GM12878 (cell line): ENCODE measurements around the gene CMTM2. TPM values are rescaled to one million over a fixed set of nuclear protein-coding genes. Genes with fewer than 3 reads are reported as not detected.
"Not testable (repeated sequence)": the region's sequence is repeated elsewhere in the genome, so short reads cannot be mapped to it uniquely, and the experiment has no call there.

ENCODE experiments used
- ATAC-seq: fragments of 200-7000 bp; cut with Tn5 transposase; 3 replicates; pipeline ENCODE4 v1.9.1; 2020; ENCODE audit warnings: mild to moderate bottlenecking, moderate library complexity
- BruUV-seq: library from RNA; stranded (reverse); fragments of 400-500 nt; replicated peaks from 2 replicates; lab custom pipeline; 2021; lab: Mats Ljungman, UMichigan
- CTCF ChIA-PET: fragments of 300-600 bp; sonication (Branson Sonifier 250); formaldehyde crosslinking; extraction: SDS; loops from one replicate; lab custom pipeline; 2021; ENCODE audit warnings: inconsistent platforms; lab: Yijun Ruan, JAX
- POLR2A ChIA-PET: fragments of 350-600 bp; formaldehyde crosslinking; extraction: SDS; loops from one replicate; lab custom pipeline; 2021; ENCODE audit warnings: inconsistent platforms; lab: Charles Lee
- RAD21 ChIA-PET: fragments of 300-600 bp; sonication (Branson Sonifier 250); formaldehyde crosslinking; loops from one replicate; lab custom pipeline; 2023; ENCODE audit warnings: antibody characterized with exemption; ENCODE audit not compliant: unreplicated experiment; lab: Charles Lee
- SMC1A ChIA-PET: fragments of 300-600 bp; sonication (Branson Sonifier 250); formaldehyde crosslinking; loops from one replicate; lab custom pipeline; 2023; ENCODE audit not compliant: unreplicated experiment, uncharacterized antibody; lab: Charles Lee
- DNase-seq: peaks from one replicate; pipeline ENCODE4 v3.0.0-alpha.2; 2011; ENCODE audit warnings: low read depth, low spot score
- FAIRE-seq: peaks from 3 replicates; lab custom pipeline; 2011; peaks lifted over from hg19 to GRCh38; lab: Jason Lieb, UNC
- H2AFZ ChIP-seq: 2 replicates; pipeline ENCODE4 v1.6.0; 2011; ENCODE audit warnings: low read depth, low read length, control low read depth; ENCODE audit not compliant: control insufficient read depth
- H3K27ac ChIP-seq: 2 replicates; pipeline ENCODE4 v1.5.1; 2011; ENCODE audit warnings: control low read depth; ENCODE audit not compliant: control insufficient read depth, insufficient read depth
- H3K27me3 ChIP-seq, 2 experiments: replicated peaks in 1 of 2; 2 replicates each; pipeline versions ENCODE4 v1.6.0 to v1.6.1; 2011; ENCODE audit warnings: low read length in 1 of 2; ENCODE audit not compliant: control insufficient read depth in 2 of 2, insufficient read depth in 2 of 2
- H3K36me3 ChIP-seq, 2 experiments: 2 replicates each; pipeline ENCODE4 v1.5.1; 2011; ENCODE audit warnings: low read length in 1 of 2; ENCODE audit not compliant: control insufficient read depth in 2 of 2, insufficient read depth in 2 of 2
- H3K4me1 ChIP-seq: 2 replicates; pipeline ENCODE4 v1.6.1; 2011; ENCODE audit warnings: mild to moderate bottlenecking, low read length, moderate library complexity, mixed read lengths; ENCODE audit not compliant: control insufficient read depth, insufficient read depth
- H3K4me2 ChIP-seq: 2 replicates; pipeline ENCODE4 v1.6.0; 2011; ENCODE audit warnings: control low read depth; ENCODE audit not compliant: control insufficient read depth, insufficient read depth
- H3K4me3 ChIP-seq: fragments of 200-600 bp; sonication (generic); 2 replicates; pipeline ENCODE4 v1.5.1; 2016
- H3K79me2 ChIP-seq: 2 replicates; pipeline ENCODE4 v1.6.0; 2011; ENCODE audit warnings: low read length; ENCODE audit not compliant: control insufficient read depth, insufficient read depth
- H3K9ac ChIP-seq: 2 replicates; pipeline ENCODE4 v1.8.0; 2011; ENCODE audit warnings: low read length, control low read depth, mixed read lengths; ENCODE audit not compliant: control insufficient read depth, insufficient read depth
- H3K9me3 ChIP-seq: replicated peaks from 3 replicates; pipeline ENCODE4 v1.5.1; 2011; ENCODE audit warnings: mild to moderate bottlenecking, low read length; ENCODE audit not compliant: control insufficient read depth, insufficient read depth
- H4K20me1 ChIP-seq: 2 replicates; pipeline ENCODE4 v1.6.0; 2011; ENCODE audit not compliant: control insufficient read depth, insufficient read depth
- CHD4 ChIP-seq: fragments of 200-600 bp; sonication (generic); IDR thresholded peaks from 2 replicates; pipeline ENCODE4 v1.6.1; 2016; ENCODE audit warnings: mild to moderate bottlenecking
- DPF2 ChIP-seq: fragments of 450-650 bp; IDR thresholded peaks from 2 replicates; pipeline ENCODE4 v1.6.1; 2017; ENCODE audit warnings: mild to moderate bottlenecking
- EP300 ChIP-seq, 2 experiments: fragments of 150-350 bp in 1 of 2; IDR thresholded peaks; 2 replicates each; pipeline ENCODE4 v1.6.1; 2011 to 2012; ENCODE audit warnings: low read depth in 2 of 2, low read length in 2 of 2, borderline replicate concordance in 1 of 2, improper control_type of control experiment in 1 of 2, inconsistent platforms in 1 of 2; ENCODE audit not compliant: control insufficient read depth in 1 of 2
- HDGF ChIP-seq: fragments of 450-650 bp; IDR thresholded peaks from 2 replicates; pipeline ENCODE4 v1.6.1; 2016; ENCODE audit warnings: antibody characterized with exemption
- JUND ChIP-seq: IDR thresholded peaks from 2 replicates; pipeline ENCODE4 v1.6.1; 2012; ENCODE audit warnings: low read depth, mild to moderate bottlenecking, low read length, improper control_type of control experiment, moderate library complexity
- POLR2AphosphoS2 ChIP-seq: IDR thresholded peaks from 2 replicates; pipeline ENCODE4 v1.6.1; 2011; ENCODE audit warnings: low read depth, mild to moderate bottlenecking, low read length, improper control_type of control experiment, moderate library complexity
- RCOR1 ChIP-seq: conservative IDR thresholded peaks from 2 replicates; pipeline ENCODE4 v1.6.1; 2012; ENCODE audit warnings: low read depth, low read length, improper control_type of control experiment
- SMC3 ChIP-seq: IDR thresholded peaks from 2 replicates; pipeline ENCODE4 v1.6.1; 2011; ENCODE audit warnings: low read length, improper control_type of control experiment, borderline replicate concordance
- TCF3 ChIP-seq: IDR thresholded peaks from 2 replicates; pipeline ENCODE4 v1.6.1; 2012; ENCODE audit warnings: low read depth, mild to moderate bottlenecking, low read length, borderline replicate concordance; ENCODE audit not compliant: insufficient read depth
- WRNIP1 ChIP-seq: IDR thresholded peaks from 2 replicates; pipeline ENCODE4 v1.6.1; 2011; ENCODE audit warnings: low read depth, low read length, improper control_type of control experiment, borderline replicate concordance
- WGBS: methylation state at CpG from one replicate; pipeline ENCODE4 v1.1.6; 2016; ENCODE audit warnings: low lambda C conversion rate; ENCODE audit not compliant: insufficient replicate concordance, insufficient coverage; ENCODE audit errors: missing lambda C conversion rate; 5-methylcytosine and 5-hydroxymethylcytosine counted together
- in situ Hi-C: fragments of 300-500 bp; cut with MboI; formaldehyde crosslinking; loops from 9 replicates; pipeline ENCODE4 v1.14.3; 2018; ENCODE audit warnings: mixed read lengths
- intact Hi-C: fragments of 100-400 bp; cut with micrococcal nuclease; formaldehyde crosslinking; loops from one replicate; pipeline ENCODE4 v1.14.2; 2022; ENCODE audit not compliant: unreplicated experiment
- polyA plus RNA-seq, 11 experiments: library from polyadenylated mRNA; depleted of rRNA in 4 of 11; unstranded in 6 of 11; stranded (reverse) in 5 of 11; fragments of >200 nt; fragmentation: Nextera tagmentation in 4 of 11; fragmentation: Illumina TruSeq in 1 of 11; extraction: Ambion mirVana in 4 of 11; extraction: Trizol in 1 of 11; gene quantifications; 1 replicate in 1 of 11; 2 replicates in 10 of 11; pipeline versions ENCODE4 v1.2.1 to v1.2.3, GENCODE V29; 2011 to 2016; ENCODE audit warnings: inconsistent platforms in 2 of 11, missing spikeins in 2 of 11, low read depth in 1 of 11
- total RNA-seq, 4 experiments: library from RNA; depleted of rRNA in 3 of 4; stranded (reverse); fragments of >200 nt in 3 of 4; fragmentation: Illumina TruSeq in 1 of 4; extraction: Trizol in 1 of 4; gene quantifications; 2 replicates each; pipeline versions ENCODE4 v1.2.1 to v1.2.3, GENCODE V29; 2013 to 2021

CMTM2 gene
- total and polyA plus RNA-seq, 10 of the 15 experiments (the other 5 are each of a cell fraction or from before 2014, with no cell fraction given), result 0.26 to 0.34 TPM; not detected in 8

DNA sequence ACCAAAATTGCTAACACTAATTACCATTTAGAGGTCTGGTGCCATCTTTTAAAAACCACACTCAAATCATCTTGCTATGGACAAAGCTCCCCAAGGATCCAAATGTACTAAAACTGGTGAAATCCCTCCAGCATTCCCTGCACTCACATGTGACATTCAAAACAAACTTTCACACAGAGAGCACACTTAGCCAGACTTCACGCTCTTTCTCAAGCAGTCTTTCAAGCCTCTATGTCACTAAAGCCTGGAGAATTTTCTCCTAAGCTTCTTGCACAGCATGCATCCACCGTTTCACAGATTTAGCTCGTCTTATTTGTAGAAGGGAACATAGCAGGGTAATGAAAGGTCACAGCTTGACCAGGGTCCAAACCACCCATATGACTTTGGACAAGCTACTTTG, 44.5 kb downstream of the CMTM2 start (continued):
- TF ChIP-seq WRNIP1 (no peak), EP300 (IDR thresholded peaks at IDR 0.05; ENCODE audit: borderline replicate concordance in 1 of 2, control insufficient read depth in 1 of 2, low read depth in 2 of 2, low read length in 2 of 2) (no peak)

DNA sequence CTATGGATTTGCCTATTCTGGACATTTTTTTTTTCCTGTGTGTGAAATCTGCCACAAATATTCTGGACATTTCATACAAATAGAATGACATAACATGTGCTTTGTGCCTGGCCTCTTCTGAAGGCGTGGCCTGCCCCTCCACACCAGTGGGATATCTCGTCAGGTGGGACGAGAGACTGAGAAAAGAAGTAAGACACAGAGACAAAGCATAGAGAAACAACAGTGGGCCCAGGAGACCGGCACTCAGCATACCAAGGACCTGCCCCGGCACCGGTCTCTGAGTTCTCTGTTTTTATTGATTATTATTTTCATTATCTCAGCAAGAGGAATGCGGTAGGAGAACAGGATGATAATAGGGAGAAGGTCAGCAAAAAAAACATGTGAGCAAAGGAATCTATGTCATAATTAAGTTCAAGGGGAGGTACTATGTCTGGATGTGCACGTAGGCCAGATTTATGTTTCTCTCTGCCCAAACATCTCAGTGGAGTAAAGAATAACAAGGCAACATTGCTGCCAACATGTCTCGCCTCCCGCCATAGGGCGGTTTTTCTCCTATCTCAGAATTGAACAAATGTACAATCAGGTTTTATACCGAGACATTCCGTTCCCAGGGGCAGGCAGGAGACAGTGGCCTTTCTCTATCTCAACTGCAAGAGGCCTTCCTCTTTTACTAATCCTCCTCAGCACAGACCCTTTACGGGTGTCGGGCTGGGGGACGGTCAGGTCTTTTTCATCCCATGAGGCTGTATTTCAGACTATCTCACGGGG, 48.5 kb downstream of the CMTM2 start:
- POLR2A ChIA-PET, H3K9me3 ChIP-seq, H3K79me2 ChIP-seq, H2AFZ ChIP-seq, ATAC-seq, H4K20me1 ChIP-seq, H3K27ac ChIP-seq, RAD21 ChIA-PET, CTCF ChIA-PET, DNase-seq, SMC1A ChIA-PET, BruUV-seq, H3K27me3 ChIP-seq, intact Hi-C loops, H3K4me3 ChIP-seq, in situ Hi-C loops, H3K36me3 ChIP-seq, H3K9ac ChIP-seq, FAIRE-seq, H3K4me2 ChIP-seq, H3K4me1 ChIP-seq: not testable (repeated sequence)
- WGBS, result 60% methylated on average over 17 of the region's 17 CpGs

GRCh38 chr16:66629856-66630255, 50.6 kb downstream of the CMTM2 start:
- Histone ChIP-seq H3K27me3 (no peaks in the 10 kb centered on the region), H2AFZ (no peak overlapping the region), H3K27ac (no peak overlapping the region), H3K79me2 (no peaks in the 10 kb centered on the region), H3K9me3 (no peaks in the 10 kb centered on the region), H3K4me1 (no peaks in the 10 kb centered on the region), H4K20me1 (no peaks in the 10 kb centered on the region), H3K4me3 (no peak overlapping the region), H3K36me3 (no peaks in the 10 kb centered on the region), H3K9ac (no peak overlapping the region), H3K4me2 (no peak overlapping the region)
- in situ Hi-C loops, result no loop called here
- ChIA-PET RAD21 (no interaction called here), SMC1A (no interaction called here), CTCF (no interaction called here), POLR2A (no interaction called here)
- intact Hi-C loops, result no loop called here
- TF ChIP-seq POLR2AphosphoS2 (no peak), SMC3 (no peak), DPF2 (no peak), RCOR1 (no peak), HDGF (no peak), CHD4 (no peak), TCF3 (no peak), JUND (no peak)
- FAIRE-seq (no peak), ATAC-seq (no peak), DNase-seq (no peak)
- WGBS, result 41% methylated on average over 5 of the region's 5 CpGs
- no TSS peak for BruUV-seq
